DND-41 (cell line): ENCODE measurements around the gene TMEFF2.

ENCODE experiments used
- ATAC-seq: fragments of 200-7000 bp; cut with Tn5 transposase; 3 replicates; pipeline ENCODE4 v1.9.1; 2021; ENCODE audit warnings: low read depth; ENCODE audit not compliant: insufficient read depth
- DNase-seq: peaks from one replicate; pipeline ENCODE4 v3.0.0-alpha.2; 2020
- H2AFZ ChIP-seq: 2 replicates; pipeline ENCODE4 v1.6.0; 2012; ENCODE audit warnings: low read depth, low read length
- H3K27ac ChIP-seq: 2 replicates; pipeline ENCODE4 v1.5.1; 2012; ENCODE audit warnings: low read length, inconsistent platforms
- H3K27me3 ChIP-seq: fragments of 200-600 bp; sonication (generic); 2 replicates; pipeline ENCODE4 v1.6.0; 2012; ENCODE audit warnings: low read length, mild to moderate bottlenecking, inconsistent platforms; ENCODE audit not compliant: insufficient read depth, poor library complexity
- H3K36me3 ChIP-seq: 2 replicates; pipeline ENCODE4 v1.5.1; 2012; ENCODE audit warnings: low read length, inconsistent platforms; ENCODE audit not compliant: insufficient read depth
- H3K4me1 ChIP-seq: 2 replicates; pipeline ENCODE4 v1.5.1; 2012; ENCODE audit warnings: mild to moderate bottlenecking, low read length; ENCODE audit not compliant: insufficient read depth
- H3K4me2 ChIP-seq: 2 replicates; pipeline ENCODE4 v1.6.0; 2012; ENCODE audit warnings: mild to moderate bottlenecking, moderate library complexity, low read length, inconsistent platforms; ENCODE audit not compliant: insufficient read depth
- H3K4me3 ChIP-seq, 2 experiments: fragments of 200-600 bp in 1 of 2; shearing (Covaris generic) in 1 of 2; 2 replicates each; pipeline ENCODE4 v1.5.1; 2012 to 2016; ENCODE audit warnings: inconsistent platforms in 2 of 2, low read length in 2 of 2, mild to moderate bottlenecking in 2 of 2, low read depth in 1 of 2, moderate library complexity in 1 of 2
- H3K79me2 ChIP-seq: 2 replicates; pipeline ENCODE4 v1.6.0; 2012; ENCODE audit warnings: low read length, inconsistent platforms; ENCODE audit not compliant: insufficient read depth
- H3K9ac ChIP-seq: 2 replicates; pipeline ENCODE4 v1.6.0; 2012; ENCODE audit warnings: low read depth, mild to moderate bottlenecking, inconsistent platforms, low read length, moderate library complexity
- H3K9me3 ChIP-seq: 2 replicates; pipeline ENCODE4 v1.5.1; 2012; ENCODE audit warnings: low read length, moderate library complexity, mild to moderate bottlenecking, inconsistent platforms; ENCODE audit not compliant: insufficient read depth, severe bottlenecking
- H4K20me1 ChIP-seq: 2 replicates; pipeline ENCODE4 v1.6.0; 2012; ENCODE audit warnings: low read length; ENCODE audit not compliant: insufficient read depth
- EZH2 ChIP-seq: IDR thresholded peaks from 3 replicates; pipeline ENCODE4 v1.6.1; 2012; ENCODE audit warnings: borderline replicate concordance, low read depth, mild to moderate bottlenecking, moderate library complexity, low read length, inconsistent platforms; ENCODE audit not compliant: severe bottlenecking
- TF ChIP-seq, protein P1 (sequence below): IDR thresholded peaks from 2 replicates; pipeline ENCODE4 v1.5.1; 2012; ENCODE audit warnings: borderline replicate concordance, low read length, moderate library complexity, mild to moderate bottlenecking; ENCODE audit not compliant: poor library complexity, severe bottlenecking; ENCODE audit errors: extremely low read depth

TMEFF2 gene

DNA sequence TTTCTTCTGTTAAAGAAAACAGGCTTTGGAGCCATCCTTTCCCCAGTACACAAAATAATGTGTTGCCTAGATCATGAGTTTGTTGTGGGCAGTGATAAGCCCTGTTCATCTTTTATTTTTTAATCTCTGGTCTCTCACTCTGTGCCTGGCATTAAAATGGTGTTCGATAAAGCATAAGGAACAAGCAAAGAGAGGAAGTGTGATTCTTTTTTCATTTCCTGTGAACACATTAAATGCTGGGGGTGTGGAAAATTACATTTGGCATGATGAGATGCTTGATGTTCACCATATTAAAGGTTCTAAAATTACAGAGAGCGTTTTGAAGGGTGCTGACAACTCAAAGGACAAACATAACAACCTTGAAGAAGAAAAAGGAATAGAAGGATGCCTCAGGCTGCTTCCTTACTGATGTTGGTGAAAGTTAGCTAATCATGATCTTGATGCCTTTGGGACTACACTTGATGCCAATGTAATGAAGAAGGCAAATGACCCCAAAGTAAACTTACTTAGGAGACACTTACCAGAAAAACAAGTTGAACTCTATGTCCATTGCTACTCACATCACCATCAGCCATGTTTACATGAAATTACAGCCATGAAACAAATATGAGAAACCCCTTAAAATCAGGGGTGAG is 33.0 kb downstream of the TMEFF2 start:
- H3K4me3 ChIP-seq = no peak overlapping the region
- no peaks in the 10 kb centered on the region for H3K79me2 ChIP-seq
- H3K9me3 ChIP-seq = no peaks in the 10 kb centered on the region
- no peak overlapping the region for H2AFZ ChIP-seq
- H3K27me3 ChIP-seq = peaks cover 18% of the 10 kb centered on the region
- DNase-seq (no peak), ATAC-seq (no peak)
- peaks cover 3% of the 10 kb centered on the region; the same call in 1 of the 2 replicates for H3K4me1 ChIP-seq
- H3K4me2 ChIP-seq = no peak overlapping the region
- TF ChIP-seq, protein P1, sequence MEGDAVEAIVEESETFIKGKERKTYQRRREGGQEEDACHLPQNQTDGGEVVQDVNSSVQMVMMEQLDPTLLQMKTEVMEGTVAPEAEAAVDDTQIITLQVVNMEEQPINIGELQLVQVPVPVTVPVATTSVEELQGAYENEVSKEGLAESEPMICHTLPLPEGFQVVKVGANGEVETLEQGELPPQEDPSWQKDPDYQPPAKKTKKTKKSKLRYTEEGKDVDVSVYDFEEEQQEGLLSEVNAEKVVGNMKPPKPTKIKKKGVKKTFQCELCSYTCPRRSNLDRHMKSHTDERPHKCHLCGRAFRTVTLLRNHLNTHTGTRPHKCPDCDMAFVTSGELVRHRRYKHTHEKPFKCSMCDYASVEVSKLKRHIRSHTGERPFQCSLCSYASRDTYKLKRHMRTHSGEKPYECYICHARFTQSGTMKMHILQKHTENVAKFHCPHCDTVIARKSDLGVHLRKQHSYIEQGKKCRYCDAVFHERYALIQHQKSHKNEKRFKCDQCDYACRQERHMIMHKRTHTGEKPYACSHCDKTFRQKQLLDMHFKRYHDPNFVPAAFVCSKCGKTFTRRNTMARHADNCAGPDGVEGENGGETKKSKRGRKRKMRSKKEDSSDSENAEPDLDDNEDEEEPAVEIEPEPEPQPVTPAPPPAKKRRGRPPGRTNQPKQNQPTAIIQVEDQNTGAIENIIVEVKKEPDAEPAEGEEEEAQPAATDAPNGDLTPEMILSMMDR = no peak
- no peak for TF ChIP-seq EZH2
- no peaks in the 10 kb centered on the region for H3K36me3 ChIP-seq
- no peak overlapping the region for H3K9ac ChIP-seq
- H3K27ac ChIP-seq = no peak overlapping the region
- H4K20me1 ChIP-seq = no peaks in the 10 kb centered on the region

DNA sequence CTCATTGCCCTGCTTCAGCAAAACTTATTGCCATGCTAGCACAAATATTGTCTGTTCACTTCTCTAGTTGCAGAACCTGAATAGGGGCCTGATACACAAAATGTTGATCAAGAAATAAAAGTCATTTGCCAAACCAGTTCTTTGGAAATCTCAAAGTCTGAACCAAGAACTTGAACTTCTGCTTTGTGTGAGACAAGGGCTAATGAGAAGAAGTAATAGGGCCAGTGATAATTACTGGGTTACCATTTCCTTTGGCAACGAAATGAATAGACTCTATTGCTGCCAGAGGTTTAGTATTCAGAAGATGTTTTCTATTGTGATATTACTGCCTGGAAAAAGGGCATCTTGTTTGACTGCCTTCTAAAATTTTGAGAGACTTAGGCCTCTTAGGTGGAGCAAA is 35.0 kb downstream of the TMEFF2 start:
- Histone ChIP-seq H3K36me3 (no peaks in the 10 kb centered on the region), H4K20me1 (no peaks in the 10 kb centered on the region), H3K27ac (no peak overlapping the region), H3K9me3 (no peaks in the 10 kb centered on the region), H3K9ac (no peak overlapping the region), H3K79me2 (no peaks in the 10 kb centered on the region), H3K4me2 (no peak overlapping the region), H3K4me1 (peaks cover 3% of the 10 kb centered on the region; the same call in 1 of the 2 replicates), H3K4me3 (no peak overlapping the region), H2AFZ (no peak overlapping the region), H3K27me3 (peaks cover 14% of the 10 kb centered on the region)
- no peak for TF ChIP-seq EZH2
- TF ChIP-seq, protein P1 = no peak
- ATAC-seq = no peak
- DNase-seq = no peak

DNA sequence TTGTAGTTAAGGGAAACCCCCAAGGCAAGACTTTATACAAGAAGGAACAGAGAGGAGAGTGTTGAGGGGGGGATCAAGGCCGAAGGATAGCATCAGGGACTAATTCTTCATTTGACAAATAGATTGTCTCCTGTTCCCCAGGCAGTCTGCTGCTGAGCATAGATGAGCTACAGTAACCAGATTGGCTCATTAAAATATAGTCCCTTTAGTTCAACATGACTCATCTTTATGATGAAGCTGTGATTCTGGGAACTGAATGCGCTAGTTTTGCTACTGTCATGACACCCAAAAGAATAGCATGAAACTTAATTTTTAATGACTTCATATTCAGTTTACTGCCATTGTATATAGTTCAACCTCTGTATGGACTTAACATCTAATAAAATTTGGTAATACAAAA is 35.5 kb downstream of the TMEFF2 start:
- H3K9me3 ChIP-seq = no peaks in the 10 kb centered on the region
- no peak overlapping the region for H3K9ac ChIP-seq
- no peak for TF ChIP-seq EZH2
- TF ChIP-seq, protein P1 = no peak
- H3K4me1 ChIP-seq = peaks cover 3% of the 10 kb centered on the region; the same call in 1 of the 2 replicates
- ATAC-seq (no peak), DNase-seq (no peak)
- no peak overlapping the region for H3K4me3 ChIP-seq
- H4K20me1 ChIP-seq = no peaks in the 10 kb centered on the region
- H3K27ac ChIP-seq = no peak overlapping the region
- H3K4me2 ChIP-seq = no peak overlapping the region
- H3K27me3 ChIP-seq = peaks cover 17% of the 10 kb centered on the region
- H3K79me2 ChIP-seq = no peaks in the 10 kb centered on the region
- H3K36me3 ChIP-seq = no peaks in the 10 kb centered on the region
- H2AFZ ChIP-seq = no peak overlapping the region
